GM13976 (cell line): Measurements from ENCODE around the gene CHRM1.

Experiments
- DNase-seq: peaks from one replicate; pipeline ENCODE4 v3.0.0; 2012; ENCODE audit warnings: low spot score
- in situ Hi-C: fragments of 300-500 bp; cut with MboI; formaldehyde crosslinking; loops from one replicate; pipeline ENCODE4 v1.12.0; 2022; ENCODE audit warnings: low sequenced_read_pairs, mixed read lengths, inconsistent platforms; ENCODE audit not compliant: unreplicated experiment
- TF ChIP-seq, protein P1 (sequence below): IDR thresholded peaks from 2 replicates; pipeline ENCODE4 v1.5.1; 2012; ENCODE audit warnings: borderline replicate concordance, mild to moderate bottlenecking; ENCODE audit not compliant: insufficient read depth; ENCODE audit errors: extremely low read depth, missing control alignments, control extremely low read depth

Gene CHRM1

GRCh38 chr11:62921201-62921572 lies at the start of gene CHRM1:
Gene CHRM1, minus strand, starts transcription at chr11:62921363. Its CDS starts 10,263 bp downstream, at chr11:62911100.
- in situ Hi-C loops: loop anchor here (25.0 kb wide), 1 partner anchor 291 kb away; no protein-coding TSS in a partner anchor
- TF ChIP-seq, protein P1, sequence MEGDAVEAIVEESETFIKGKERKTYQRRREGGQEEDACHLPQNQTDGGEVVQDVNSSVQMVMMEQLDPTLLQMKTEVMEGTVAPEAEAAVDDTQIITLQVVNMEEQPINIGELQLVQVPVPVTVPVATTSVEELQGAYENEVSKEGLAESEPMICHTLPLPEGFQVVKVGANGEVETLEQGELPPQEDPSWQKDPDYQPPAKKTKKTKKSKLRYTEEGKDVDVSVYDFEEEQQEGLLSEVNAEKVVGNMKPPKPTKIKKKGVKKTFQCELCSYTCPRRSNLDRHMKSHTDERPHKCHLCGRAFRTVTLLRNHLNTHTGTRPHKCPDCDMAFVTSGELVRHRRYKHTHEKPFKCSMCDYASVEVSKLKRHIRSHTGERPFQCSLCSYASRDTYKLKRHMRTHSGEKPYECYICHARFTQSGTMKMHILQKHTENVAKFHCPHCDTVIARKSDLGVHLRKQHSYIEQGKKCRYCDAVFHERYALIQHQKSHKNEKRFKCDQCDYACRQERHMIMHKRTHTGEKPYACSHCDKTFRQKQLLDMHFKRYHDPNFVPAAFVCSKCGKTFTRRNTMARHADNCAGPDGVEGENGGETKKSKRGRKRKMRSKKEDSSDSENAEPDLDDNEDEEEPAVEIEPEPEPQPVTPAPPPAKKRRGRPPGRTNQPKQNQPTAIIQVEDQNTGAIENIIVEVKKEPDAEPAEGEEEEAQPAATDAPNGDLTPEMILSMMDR: no peak
- DNase-seq: no peak

DNA sequence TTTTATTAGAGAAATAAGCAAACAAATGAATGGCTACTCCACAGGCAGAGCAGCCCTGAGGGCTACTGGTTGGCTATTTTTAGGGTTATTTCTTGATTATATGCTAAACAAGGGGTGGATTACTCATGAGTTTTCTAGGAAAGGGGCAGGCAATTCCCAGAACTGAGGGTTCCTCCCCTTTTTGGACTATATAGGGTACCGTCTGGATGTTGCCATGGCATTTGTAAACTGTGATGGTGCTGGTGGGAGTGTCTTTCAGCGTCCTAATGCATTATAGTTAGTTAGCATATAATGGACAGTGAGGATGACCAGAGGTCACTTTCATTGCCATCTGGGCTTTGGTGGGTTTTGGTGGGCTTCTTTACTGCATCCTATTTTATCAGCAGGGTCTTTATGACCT lies 44.4 kb upstream of the CHRM1 start:
- no peak for DNase-seq
- in situ Hi-C loops: no loop called here
- TF ChIP-seq, protein P1: no peak

GRCh38 chr11:62962391-62962790 lies 41.2 kb upstream of the CHRM1 start:
- TF ChIP-seq, protein P1: no peak
- DNase-seq: no peak
- in situ Hi-C loops: no loop called here

DNA sequence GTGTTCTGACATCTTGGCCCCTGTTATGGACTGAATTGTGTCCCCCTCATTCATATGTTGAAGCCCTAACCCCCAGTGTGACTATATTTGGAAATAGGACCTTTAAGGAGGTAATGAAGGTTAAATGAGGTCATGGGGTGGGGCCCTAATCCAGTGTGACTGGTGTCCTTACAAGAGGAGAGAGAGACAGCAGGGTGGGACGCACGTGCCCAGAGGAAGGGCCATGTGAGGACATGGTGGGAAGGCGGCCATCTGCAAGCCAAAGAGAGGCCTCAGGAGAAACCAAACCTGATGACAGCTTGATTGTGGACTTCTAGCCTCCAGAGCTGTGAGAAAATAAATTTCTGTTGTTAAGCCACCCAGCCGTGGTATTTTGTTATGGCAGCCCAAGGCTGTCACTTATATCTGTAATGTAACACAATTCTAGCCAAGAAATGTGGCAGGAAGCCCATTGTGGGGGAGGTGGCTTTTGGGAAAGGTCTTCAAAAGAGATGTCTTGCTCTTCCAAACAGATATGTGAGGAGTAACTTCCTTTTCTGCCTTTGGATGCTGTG lies 39.9 kb upstream of the CHRM1 start:
- no peak for DNase-seq
- TF ChIP-seq, protein P1: no peak
- in situ Hi-C loops: no loop called here

- TF ChIP-seq, protein P1: no peak
- in situ Hi-C loops: no loop called here
- no peak for DNase-seq
These were observed 38.3 kb upstream of the CHRM1 start for GRCh38 chr11:62959422-62959980.

GRCh38 chr11:62958547-62959421 lies 37.6 kb upstream of the CHRM1 start:
- TF ChIP-seq, protein P1: no peak
- in situ Hi-C loops: no loop called here
- no peak for DNase-seq
